Testis (tissue), 3 donors: ENCODE results near the gene TRIM61. TPM values are rescaled to one million over a fixed set of nuclear protein-coding genes. Genes with fewer than 3 reads are reported as not detected.
"Not testable (repeated sequence)": the region's sequence is repeated elsewhere in the genome, so short reads cannot be mapped to it uniquely, and the experiment has no call there.

Experiments
- DNase-seq: peaks from one replicate; pipeline ENCODE4 v3.0.0-alpha.2; 2019
- H3K27ac ChIP-seq, 2 donors: fragments of 200-600 bp; sonication (generic); one replicate each; pipeline ENCODE4 v1.5.1; 2019
- H3K27me3 ChIP-seq: fragments of 200-600 bp; sonication (generic); one replicate; pipeline ENCODE4 v1.5.1; 2019
- H3K36me3 ChIP-seq: fragments of 200-600 bp; sonication (generic); one replicate; pipeline ENCODE4 v1.5.1; 2017; ENCODE audit warnings: low read depth; ENCODE audit errors: missing control alignments
- H3K4me1 ChIP-seq: fragments of 200-600 bp; sonication (generic); one replicate; pipeline ENCODE4 v1.5.1; 2019
- H3K4me3 ChIP-seq, 2 donors: fragments of 200-600 bp; sonication (generic); one replicate each; pipeline ENCODE4 v1.5.1; 2017 to 2019
- H3K9me3 ChIP-seq: fragments of 200-600 bp; sonication (generic); one replicate; pipeline ENCODE4 v1.5.1; 2017
- POLR2A ChIP-seq: fragments of 450-650 bp; IDR thresholded peaks from one replicate; pipeline ENCODE4 v1.6.1; 2017; ENCODE audit warnings: antibody characterized with exemption, mild to moderate bottlenecking, moderate library complexity
- WGBS, 2 donors: methylation state at CpG; one replicate each; pipeline ENCODE4 v1.1.5; 2018; 5-methylcytosine and 5-hydroxymethylcytosine counted together
- intact Hi-C: fragments of 100-400 bp; cut with DNase I; formaldehyde crosslinking; loops from one replicate; pipeline ENCODE4 v1.15.1; 2023; ENCODE audit warnings: low total_unique reads
- polyA plus RNA-seq: library from polyadenylated mRNA; stranded (reverse); fragments of 350-450 nt; fragmentation: Illumina TruSeq; extraction: RNeasy Lipid Tissue Mini Kit (QIAGEN cat#74804); gene quantifications from one replicate; pipeline ENCODE4 v1.2.3, GENCODE V29; 2014; ENCODE audit warnings: low read depth, low replicate concordance; ENCODE audit not compliant: insufficient read depth
- total RNA-seq, 2 donors: library from RNA; depleted of rRNA; stranded (reverse); fragments of >200 nt; gene quantifications; one replicate each; pipeline ENCODE4 v1.2.3, GENCODE V29; 2016
- TF ChIP-seq, protein P1 (sequence below), 3 experiments: fragments of 450-650 bp in 2 of 3; fragments of 200-600 bp in 1 of 3; sonication (generic) in 1 of 3; IDR thresholded peaks; one replicate each; pipeline ENCODE4 v1.5.1; 2016 to 2019; ENCODE audit warnings: antibody characterized with exemption in 3 of 3, mild to moderate bottlenecking in 2 of 3, moderate library complexity in 1 of 3

TRIM61 gene
- total and polyA plus RNA-seq, 3 donors from 2014 or later: 4.5 to 12.9 (median 4.9) TPM

DNA sequence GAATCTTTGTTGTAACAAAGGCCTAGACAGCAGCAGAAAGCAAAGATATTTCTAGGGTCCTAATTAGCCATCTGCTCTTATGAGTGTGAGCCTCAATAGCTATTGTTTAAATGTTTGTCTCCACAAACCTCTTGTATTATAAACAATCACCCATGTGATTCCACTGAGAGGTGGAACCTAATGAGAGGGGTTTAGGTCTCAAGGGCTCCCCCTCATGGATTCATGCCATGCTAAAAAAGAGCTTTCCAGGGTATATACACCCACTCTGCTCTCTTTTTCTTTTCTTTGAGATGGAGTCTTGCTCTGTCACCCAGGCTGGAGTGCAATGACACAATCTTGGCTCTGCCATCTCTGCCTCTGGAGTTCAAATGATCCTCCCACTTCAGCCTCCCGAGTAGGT, 42.1 kb downstream of the TRIM61 start:
- WGBS, 2 donors: 68 to 71% methylated on average over 1 of the region's 1 CpG
- Histone ChIP-seq H3K27me3 (no peaks in the 10 kb centered on the region), H3K27ac (no peak overlapping the region), H3K4me1 (no peaks in the 10 kb centered on the region), H3K36me3 (no peaks in the 10 kb centered on the region), H3K4me3 (no peak overlapping the region), H3K9me3 (no peaks in the 10 kb centered on the region)
- intact Hi-C loops: no loop called here
- TF ChIP-seq, protein P1, sequence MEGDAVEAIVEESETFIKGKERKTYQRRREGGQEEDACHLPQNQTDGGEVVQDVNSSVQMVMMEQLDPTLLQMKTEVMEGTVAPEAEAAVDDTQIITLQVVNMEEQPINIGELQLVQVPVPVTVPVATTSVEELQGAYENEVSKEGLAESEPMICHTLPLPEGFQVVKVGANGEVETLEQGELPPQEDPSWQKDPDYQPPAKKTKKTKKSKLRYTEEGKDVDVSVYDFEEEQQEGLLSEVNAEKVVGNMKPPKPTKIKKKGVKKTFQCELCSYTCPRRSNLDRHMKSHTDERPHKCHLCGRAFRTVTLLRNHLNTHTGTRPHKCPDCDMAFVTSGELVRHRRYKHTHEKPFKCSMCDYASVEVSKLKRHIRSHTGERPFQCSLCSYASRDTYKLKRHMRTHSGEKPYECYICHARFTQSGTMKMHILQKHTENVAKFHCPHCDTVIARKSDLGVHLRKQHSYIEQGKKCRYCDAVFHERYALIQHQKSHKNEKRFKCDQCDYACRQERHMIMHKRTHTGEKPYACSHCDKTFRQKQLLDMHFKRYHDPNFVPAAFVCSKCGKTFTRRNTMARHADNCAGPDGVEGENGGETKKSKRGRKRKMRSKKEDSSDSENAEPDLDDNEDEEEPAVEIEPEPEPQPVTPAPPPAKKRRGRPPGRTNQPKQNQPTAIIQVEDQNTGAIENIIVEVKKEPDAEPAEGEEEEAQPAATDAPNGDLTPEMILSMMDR (IDR thresholded peaks at IDR 0.05): no peak
- TF ChIP-seq POLR2A: no peak
- DNase-seq: no peak

- Histone ChIP-seq H3K4me1 (no peaks in the 10 kb centered on the region), H3K36me3 (no peaks in the 10 kb centered on the region), H3K27me3 (no peaks in the 10 kb centered on the region), H3K27ac (no peak overlapping the region), H3K4me3 (no peak overlapping the region), H3K9me3 (no peaks in the 10 kb centered on the region)
- 76 to 88% methylated on average over 11 of the region's 11 CpGs for WGBS, 2 donors
- TF ChIP-seq, protein P1 (IDR thresholded peaks at IDR 0.05): no peak
- no peak for TF ChIP-seq POLR2A
- intact Hi-C loops: no loop called here
- DNase-seq: no peak
Observed at GRCh38 chr4:164933244-164933643, 44.2 kb downstream of the TRIM61 start.

- intact Hi-C loops: no loop called here
- WGBS, 2 donors: 81 to 86% methylated on average over 5 of the region's 5 CpGs
- Histone ChIP-seq H3K27ac (no peak overlapping the region), H3K9me3 (no peaks in the 10 kb centered on the region), H3K36me3 (no peaks in the 10 kb centered on the region), H3K27me3 (no peaks in the 10 kb centered on the region), H3K4me3 (no peak overlapping the region), H3K4me1 (no peaks in the 10 kb centered on the region)
- TF ChIP-seq, protein P1 (IDR thresholded peaks at IDR 0.05): no peak
- no peak for DNase-seq
Observed at GRCh38 chr4:164931551-164932324, 45.7 kb downstream of the TRIM61 start.

DNA sequence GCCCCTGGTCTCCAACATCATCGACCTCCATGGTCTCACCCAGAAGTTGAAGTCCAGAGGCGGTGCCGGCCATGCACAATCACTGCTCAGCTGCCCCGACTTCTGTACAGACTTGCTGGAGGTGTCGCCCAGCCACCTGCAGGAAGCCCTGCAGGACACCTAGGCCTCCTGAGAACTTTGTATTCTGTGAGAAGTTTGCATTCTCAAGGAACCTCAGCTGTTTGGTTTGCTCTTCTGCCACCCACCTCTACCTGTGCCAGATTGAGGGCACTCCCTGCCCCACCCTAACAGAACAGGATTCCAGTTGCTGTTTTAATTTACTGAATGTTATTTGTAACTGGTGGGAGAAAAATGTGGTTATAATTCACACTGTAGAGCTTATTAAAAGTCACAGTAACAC, 46.8 kb downstream of the TRIM61 start:
- Histone ChIP-seq H3K27ac (no peak overlapping the region), H3K4me3 (no peak overlapping the region), H3K4me1 (no peaks in the 10 kb centered on the region), H3K27me3 (no peaks in the 10 kb centered on the region), H3K36me3 (no peaks in the 10 kb centered on the region), H3K9me3 (no peaks in the 10 kb centered on the region)
- WGBS, 2 donors: 80 to 84% methylated on average over 5 of the region's 5 CpGs
- DNase-seq: no peak
- TF ChIP-seq, protein P1 (IDR thresholded peaks at IDR 0.05): no peak
- no peak for TF ChIP-seq POLR2A
- intact Hi-C loops: no loop called here

DNA sequence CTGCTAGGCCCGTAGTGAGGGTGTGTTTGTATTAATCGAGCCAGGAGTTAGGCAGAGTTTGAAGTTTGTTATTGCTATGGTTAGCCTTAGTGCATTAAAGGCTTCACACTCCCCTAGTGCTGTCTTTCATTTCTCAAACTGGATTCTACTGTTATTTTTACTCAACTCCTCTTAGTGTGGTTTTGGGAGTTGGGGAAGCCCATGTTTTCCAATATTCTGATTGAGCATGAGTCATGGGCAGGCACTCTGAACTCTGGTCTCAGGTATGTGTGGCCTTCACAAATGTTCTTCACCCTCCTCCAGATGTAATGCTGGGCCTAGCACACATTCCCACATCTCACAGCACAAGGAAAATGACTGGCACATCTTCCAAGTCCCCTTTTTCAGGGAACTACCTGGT, 50.4 kb downstream of the TRIM61 start:
- WGBS, 2 donors: 85 to 93% methylated on average over 2 of the region's 2 CpGs
- H3K27me3 ChIP-seq, intact Hi-C loops, H3K4me1 ChIP-seq, H3K27ac ChIP-seq, H3K36me3 ChIP-seq, H3K9me3 ChIP-seq, H3K4me3 ChIP-seq, DNase-seq: not testable (repeated sequence)
